ENCODE results near the gene VAV3.

GRCh38 chr1:107830075-107830474 is 134.9 kb downstream of the VAV3 start:
- TF ChIP-seq CTCF (IDR thresholded peaks at IDR 0.05; ENCODE audit: low read depth, low read length, poor library complexity, severe bottlenecking) (no peak), EZH2phosphoT487 (IDR thresholded peaks at IDR 0.05; ENCODE audit: borderline replicate concordance, low read length) (no peak)
